Tibial nerve (tissue), 4 donors: Measurements from ENCODE around the gene BMPR1B.

Experiments used
- EP300 ChIP-seq, 2 donors: sonication (generic); formaldehyde crosslinking; IDR thresholded peaks; one replicate each; pipeline ENCODE4 v1.6.1; 2017; ENCODE audit warnings: antibody characterized with exemption in 2 of 2, mild to moderate bottlenecking in 1 of 2
- POLR2A ChIP-seq, 2 donors: fragments of 450-650 bp; IDR thresholded peaks; one replicate each; pipeline ENCODE4 v1.6.1; 2017; ENCODE audit warnings: antibody characterized with exemption in 2 of 2, mild to moderate bottlenecking in 2 of 2, moderate library complexity in 2 of 2
- TF ChIP-seq, protein P1 (sequence below), 5 experiments: fragments of 200-600 bp in 3 of 5; fragments of 450-650 bp in 2 of 5; sonication (generic) in 3 of 5; IDR thresholded peaks; one replicate each; pipeline ENCODE4 v1.5.1; 2016 to 2019; ENCODE audit warnings: antibody characterized with exemption in 5 of 5, mild to moderate bottlenecking in 3 of 5, moderate library complexity in 2 of 5

DNA sequence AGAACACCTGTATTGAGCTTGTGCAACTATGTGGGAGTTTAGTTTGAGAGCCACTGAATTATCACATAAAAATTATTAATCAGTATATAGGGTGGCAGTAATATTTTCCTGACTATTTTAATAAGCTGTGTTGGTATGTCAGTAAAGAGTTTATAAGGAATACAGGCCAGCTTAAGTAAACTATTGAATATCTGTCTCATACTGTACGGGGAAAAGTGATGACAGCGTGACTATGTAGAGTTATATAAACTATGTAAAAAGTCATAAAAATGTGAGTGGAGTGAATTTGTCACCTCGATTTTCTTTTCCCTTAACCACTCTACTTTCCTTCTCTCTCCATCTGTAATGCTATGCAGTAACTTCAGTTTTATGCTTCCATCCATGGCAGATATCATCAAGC, 250.2 kb downstream of the BMPR1B start:
- TF ChIP-seq, protein P1, sequence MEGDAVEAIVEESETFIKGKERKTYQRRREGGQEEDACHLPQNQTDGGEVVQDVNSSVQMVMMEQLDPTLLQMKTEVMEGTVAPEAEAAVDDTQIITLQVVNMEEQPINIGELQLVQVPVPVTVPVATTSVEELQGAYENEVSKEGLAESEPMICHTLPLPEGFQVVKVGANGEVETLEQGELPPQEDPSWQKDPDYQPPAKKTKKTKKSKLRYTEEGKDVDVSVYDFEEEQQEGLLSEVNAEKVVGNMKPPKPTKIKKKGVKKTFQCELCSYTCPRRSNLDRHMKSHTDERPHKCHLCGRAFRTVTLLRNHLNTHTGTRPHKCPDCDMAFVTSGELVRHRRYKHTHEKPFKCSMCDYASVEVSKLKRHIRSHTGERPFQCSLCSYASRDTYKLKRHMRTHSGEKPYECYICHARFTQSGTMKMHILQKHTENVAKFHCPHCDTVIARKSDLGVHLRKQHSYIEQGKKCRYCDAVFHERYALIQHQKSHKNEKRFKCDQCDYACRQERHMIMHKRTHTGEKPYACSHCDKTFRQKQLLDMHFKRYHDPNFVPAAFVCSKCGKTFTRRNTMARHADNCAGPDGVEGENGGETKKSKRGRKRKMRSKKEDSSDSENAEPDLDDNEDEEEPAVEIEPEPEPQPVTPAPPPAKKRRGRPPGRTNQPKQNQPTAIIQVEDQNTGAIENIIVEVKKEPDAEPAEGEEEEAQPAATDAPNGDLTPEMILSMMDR (IDR thresholded peaks at IDR 0.05): no peak
- TF ChIP-seq POLR2A (IDR thresholded peaks at IDR 0.05): no peak
- no peak for TF ChIP-seq EP300 (IDR thresholded peaks at IDR 0.05)
